OCI-LY1 (cell line): Measurements from ENCODE around the gene TMEM272.
A peak's percentile ranks its signal among the peaks of the same experiment; 100 is the strongest.

ENCODE experiments used
- H2AFZ ChIP-seq: fragments of 200-600 bp; sonication (generic), shearing (Covaris generic); 2 replicates; pipeline ENCODE4 v1.6.0; 2014; ENCODE audit warnings: antibody characterized with exemption, mild to moderate bottlenecking, low read length
- H3F3A ChIP-seq: fragments of 200-600 bp; sonication (generic), shearing (Covaris generic); 2 replicates; pipeline ENCODE4 v1.6.0; 2014; ENCODE audit warnings: mild to moderate bottlenecking, antibody characterized with exemption, low read length, moderate library complexity; ENCODE audit not compliant: insufficient read depth
- H3K27ac ChIP-seq: fragments of 200-600 bp; sonication (generic); 2 replicates; pipeline ENCODE4 v1.5.1; 2014; ENCODE audit warnings: low read length, mixed run types, mild to moderate bottlenecking, low read depth; ENCODE audit not compliant: poor library complexity, severe bottlenecking
- H3K27me3 ChIP-seq: fragments of 200-600 bp; sonication (generic); 2 replicates; pipeline ENCODE4 v1.6.0; 2014; ENCODE audit warnings: antibody characterized with exemption, mild to moderate bottlenecking, low read length, moderate library complexity; ENCODE audit not compliant: insufficient read depth
- H3K36me3 ChIP-seq: fragments of 200-600 bp; sonication (generic); 2 replicates; pipeline ENCODE4 v1.6.1; 2014; ENCODE audit warnings: mild to moderate bottlenecking, antibody characterized with exemption, low read length, moderate library complexity, mixed read lengths; ENCODE audit not compliant: insufficient read depth
- H3K4me1 ChIP-seq: fragments of 200-600 bp; sonication (generic); 2 replicates; pipeline ENCODE4 v1.5.1; 2014; ENCODE audit warnings: mild to moderate bottlenecking, low read length, moderate library complexity; ENCODE audit not compliant: insufficient read depth, severe bottlenecking
- H3K4me2 ChIP-seq: fragments of 200-600 bp; sonication (generic), shearing (Covaris generic); 2 replicates; pipeline ENCODE4 v1.6.1; 2014; ENCODE audit warnings: low read length
- H3K4me3 ChIP-seq: fragments of 200-600 bp; sonication (generic); 2 replicates; pipeline ENCODE4 v1.5.1; 2014; ENCODE audit warnings: low read length, low read depth, mild to moderate bottlenecking, mixed read lengths; ENCODE audit not compliant: poor library complexity, severe bottlenecking
- H3K79me2 ChIP-seq: fragments of 200-600 bp; shearing (Covaris generic); 2 replicates; pipeline ENCODE4 v1.6.1; 2016; ENCODE audit warnings: mixed run types, low read length, mixed read lengths; ENCODE audit not compliant: insufficient read depth
- H3K9ac ChIP-seq: fragments of 200-600 bp; sonication (generic), shearing (Covaris generic); 2 replicates; pipeline ENCODE4 v1.6.1; 2014; ENCODE audit warnings: mild to moderate bottlenecking, low read length, mixed read lengths
- H3K9me2 ChIP-seq: fragments of 200-600 bp; sonication (generic), shearing (Covaris generic); 2 replicates; pipeline ENCODE4 v1.6.1; 2014; ENCODE audit warnings: low read depth, mild to moderate bottlenecking, low read length, mixed read lengths
- H3K9me3 ChIP-seq: fragments of 200-600 bp; shearing (Covaris generic); 2 replicates; pipeline ENCODE4 v1.6.1; 2014; ENCODE audit warnings: low read length, mixed read lengths
- H4K20me1 ChIP-seq: fragments of 200-600 bp; sonication (generic), shearing (Covaris generic); 2 replicates; pipeline ENCODE4 v1.6.0; 2016; ENCODE audit warnings: mild to moderate bottlenecking, low read length; ENCODE audit not compliant: insufficient read depth
- CTCF ChIP-seq: fragments of 200-600 bp; sonication (generic), shearing (Covaris generic); IDR thresholded peaks from 2 replicates; pipeline ENCODE4 v1.5.1; 2017; ENCODE audit warnings: mild to moderate bottlenecking, antibody characterized with exemption, low read length, moderate library complexity, mixed read lengths
- EZH2 ChIP-seq: fragments of 200-600 bp; sonication (generic), shearing (Covaris generic); IDR thresholded peaks from 2 replicates; pipeline ENCODE4 v1.8.0; 2017; ENCODE audit warnings: borderline replicate concordance, mixed run types, mild to moderate bottlenecking, antibody characterized with exemption, low read length, moderate library complexity, mixed read lengths

TMEM272 gene

GRCh38 chr13:51821606-51822005, 23.4 kb downstream of the TMEM272 start:
- peak overlapping the region; percentile 56 for H3K4me2 ChIP-seq
- peak overlapping the region; percentile 21 for H3K4me3 ChIP-seq
- TF ChIP-seq CTCF (no peak), EZH2 (no peak)
- H3K9me2 ChIP-seq, result no peaks in the 10 kb centered on the region
- H3K27ac ChIP-seq, result peak overlapping the region; percentile 97
- no peaks in the 10 kb centered on the region for H3K79me2 ChIP-seq
- no peaks in the 10 kb centered on the region for H3K27me3 ChIP-seq
- peaks cover 75% of the 10 kb centered on the region for H3K4me1 ChIP-seq
- H2AFZ ChIP-seq, result no peak overlapping the region
- H4K20me1 ChIP-seq, result no peaks in the 10 kb centered on the region
- H3K9me3 ChIP-seq, result no peaks in the 10 kb centered on the region
- H3K36me3 ChIP-seq, result no peaks in the 10 kb centered on the region
- H3K9ac ChIP-seq, result peak overlapping the region; percentile 40; the same call in 1 of the 2 replicates
- H3F3A ChIP-seq, result no peaks in the 10 kb centered on the region

GRCh38 chr13:51820016-51820597, 24.9 kb downstream of the TMEM272 start:
- no peaks in the 10 kb centered on the region for H4K20me1 ChIP-seq
- H3K9me3 ChIP-seq, result no peaks in the 10 kb centered on the region
- H3K27ac ChIP-seq, result peak overlapping the region; percentile 97
- TF ChIP-seq CTCF (no peak), EZH2 (no peak)
- H3K4me2 ChIP-seq, result no peak overlapping the region; the same call in 1 of the 2 replicates
- H2AFZ ChIP-seq, result no peak overlapping the region
- H3F3A ChIP-seq, result no peaks in the 10 kb centered on the region
- H3K9ac ChIP-seq, result peak overlapping the region; percentile 32; the same call in 1 of the 2 replicates
- no peaks in the 10 kb centered on the region for H3K36me3 ChIP-seq
- peaks cover 75% of the 10 kb centered on the region for H3K4me1 ChIP-seq
- no peak overlapping the region for H3K4me3 ChIP-seq
- no peaks in the 10 kb centered on the region for H3K27me3 ChIP-seq
- no peaks in the 10 kb centered on the region for H3K9me2 ChIP-seq
- H3K79me2 ChIP-seq, result no peaks in the 10 kb centered on the region

GRCh38 chr13:51819544-51819943, 25.4 kb downstream of the TMEM272 start:
- Histone ChIP-seq H3K9me3 (no peaks in the 10 kb centered on the region), H3K9me2 (no peaks in the 10 kb centered on the region), H4K20me1 (no peaks in the 10 kb centered on the region), H3K4me1 (peaks cover 75% of the 10 kb centered on the region), H2AFZ (no peak overlapping the region), H3K36me3 (no peaks in the 10 kb centered on the region), H3K9ac (no peak overlapping the region), H3K79me2 (no peaks in the 10 kb centered on the region), H3K4me2 (no peak overlapping the region), H3K27me3 (no peaks in the 10 kb centered on the region), H3K4me3 (no peak overlapping the region), H3K27ac (peak overlapping the region; percentile 97), H3F3A (no peaks in the 10 kb centered on the region)
- no peak for TF ChIP-seq CTCF
- TF ChIP-seq EZH2, result no peak
